Measurements from ENCODE around the gene TBC1D22B. TPM values are rescaled to one million over a fixed set of nuclear protein-coding genes. Genes with fewer than 3 reads are reported as not detected.

TBC1D22B gene
- total and polyA plus RNA-seq, 2 of the 13 experiments (the other 11 are each of a cell fraction or from before 2014, with no cell fraction given): 9.7 to 12.9 TPM

- peak; percentile 77 for TF ChIP-seq MXD4 (CRISPR knock-in tag; IDR thresholded peaks at IDR 0.05)
- 0 out of 2 replicates have a peak, but pooled peaks have one; percentile 49 for TF ChIP-seq BRCA1 (CRISPR knock-in tag; IDR thresholded peaks at IDR 0.05)
- no peak for TF ChIP-seq KLF12 (CRISPR knock-in tag; IDR thresholded peaks at IDR 0.05; ENCODE audit: borderline replicate concordance)
- TF ChIP-seq, protein P1, sequence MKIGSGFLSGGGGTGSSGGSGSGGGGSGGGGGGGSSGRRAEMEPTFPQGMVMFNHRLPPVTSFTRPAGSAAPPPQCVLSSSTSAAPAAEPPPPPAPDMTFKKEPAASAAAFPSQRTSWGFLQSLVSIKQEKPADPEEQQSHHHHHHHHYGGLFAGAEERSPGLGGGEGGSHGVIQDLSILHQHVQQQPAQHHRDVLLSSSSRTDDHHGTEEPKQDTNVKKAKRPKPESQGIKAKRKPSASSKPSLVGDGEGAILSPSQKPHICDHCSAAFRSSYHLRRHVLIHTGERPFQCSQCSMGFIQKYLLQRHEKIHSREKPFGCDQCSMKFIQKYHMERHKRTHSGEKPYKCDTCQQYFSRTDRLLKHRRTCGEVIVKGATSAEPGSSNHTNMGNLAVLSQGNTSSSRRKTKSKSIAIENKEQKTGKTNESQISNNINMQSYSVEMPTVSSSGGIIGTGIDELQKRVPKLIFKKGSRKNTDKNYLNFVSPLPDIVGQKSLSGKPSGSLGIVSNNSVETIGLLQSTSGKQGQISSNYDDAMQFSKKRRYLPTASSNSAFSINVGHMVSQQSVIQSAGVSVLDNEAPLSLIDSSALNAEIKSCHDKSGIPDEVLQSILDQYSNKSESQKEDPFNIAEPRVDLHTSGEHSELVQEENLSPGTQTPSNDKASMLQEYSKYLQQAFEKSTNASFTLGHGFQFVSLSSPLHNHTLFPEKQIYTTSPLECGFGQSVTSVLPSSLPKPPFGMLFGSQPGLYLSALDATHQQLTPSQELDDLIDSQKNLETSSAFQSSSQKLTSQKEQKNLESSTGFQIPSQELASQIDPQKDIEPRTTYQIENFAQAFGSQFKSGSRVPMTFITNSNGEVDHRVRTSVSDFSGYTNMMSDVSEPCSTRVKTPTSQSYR (CRISPR knock-in tag; IDR thresholded peaks at IDR 0.05; ENCODE audit: borderline replicate concordance): 0 out of 2 replicates have a peak, but pooled peaks have one; percentile 30
- TF ChIP-seq UBTF (CRISPR knock-in tag; IDR thresholded peaks at IDR 0.05): peak; percentile 51; the same call in 1 of the 2 replicates
- peak; percentile 72; the same call in 1 of the 2 replicates for TF ChIP-seq MED13 (CRISPR knock-in tag; IDR thresholded peaks at IDR 0.05)
- TF ChIP-seq ZNF710 (CRISPR knock-in tag; IDR thresholded peaks at IDR 0.05; ENCODE audit: borderline replicate concordance): peak; percentile 38; the same call in 1 of the 2 replicates
- no peak for TF ChIP-seq JUND (CRISPR knock-in tag; IDR thresholded peaks at IDR 0.05)
- peak; percentile 86; the same call in 1 of the 2 replicates for TF ChIP-seq BRD4 (CRISPR knock-in tag; IDR thresholded peaks at IDR 0.05)
- TF ChIP-seq HNRNPLL (IDR thresholded peaks at IDR 0.05; ENCODE audit: low read depth, low read length, poor library complexity, severe bottlenecking): no peak
- peak; percentile 15; the same call in 1 of the 2 replicates for TF ChIP-seq HOMEZ (CRISPR knock-in tag; IDR thresholded peaks at IDR 0.05; ENCODE audit: low read depth)
- peak; percentile 62; the same call in 1 of the 2 replicates for TF ChIP-seq ZBTB33 (CRISPR knock-in tag; IDR thresholded peaks at IDR 0.05)
- 0 out of 2 replicates have a peak, but pooled peaks have one; percentile 38 for TF ChIP-seq ZNF770 (CRISPR knock-in tag; IDR thresholded peaks at IDR 0.05)
These were observed 12.9 kb upstream of the TBC1D22B start (continued) for GRCh38 chr6:37244430-37245310.

Measured in HepG2 (cell line).